SU-DHL-6 (cell line): Measurements from ENCODE around the gene C19orf25.

Experiments used
- H2AFZ ChIP-seq: fragments of 200-600 bp; sonication (generic); 2 replicates; pipeline ENCODE4 v1.6.1; 2014; ENCODE audit warnings: low read depth, mild to moderate bottlenecking, moderate library complexity, mixed read lengths, antibody characterized with exemption, low read length; ENCODE audit not compliant: severe bottlenecking
- H3F3A ChIP-seq: fragments of 200-600 bp; shearing (Covaris generic); 2 replicates; pipeline ENCODE4 v1.6.0; 2016; ENCODE audit warnings: antibody characterized with exemption, mild to moderate bottlenecking; ENCODE audit not compliant: insufficient read depth
- H3K27ac ChIP-seq: fragments of 200-600 bp; sonication (generic); 2 replicates; pipeline ENCODE4 v1.5.1; 2016; ENCODE audit warnings: low read depth, mild to moderate bottlenecking, low read length, moderate library complexity, mixed read lengths
- H3K27me3 ChIP-seq: fragments of 200-600 bp; sonication (generic), shearing (Covaris generic); 2 replicates; pipeline ENCODE4 v1.6.0; 2014; ENCODE audit warnings: mild to moderate bottlenecking, low read length
- H3K36me3 ChIP-seq: fragments of 200-600 bp; sonication (generic); 2 replicates; pipeline ENCODE4 v1.6.1; 2014; ENCODE audit warnings: mild to moderate bottlenecking, low read length, mixed read lengths
- H3K4me2 ChIP-seq: fragments of 300-600, 200-600 bp; shearing (Covaris generic), sonication (generic); 2 replicates; pipeline ENCODE4 v1.6.0; 2014; ENCODE audit warnings: low read length, low read depth, mild to moderate bottlenecking; ENCODE audit not compliant: poor library complexity, severe bottlenecking
- H3K4me3 ChIP-seq: fragments of 200-600 bp; sonication (generic); 2 replicates; pipeline ENCODE4 v1.5.1; 2014; ENCODE audit warnings: antibody characterized with exemption, low read length, mild to moderate bottlenecking, mixed read lengths; ENCODE audit not compliant: insufficient read depth, poor library complexity, severe bottlenecking
- H3K79me2 ChIP-seq: fragments of 200-600 bp; sonication (generic); 2 replicates; pipeline ENCODE4 v1.6.1; 2014; ENCODE audit warnings: mild to moderate bottlenecking, low read length, moderate library complexity; ENCODE audit not compliant: insufficient read depth
- H3K9ac ChIP-seq: fragments of 200-600 bp; sonication (generic); 2 replicates; pipeline ENCODE4 v1.7.0; 2014; ENCODE audit warnings: mild to moderate bottlenecking, low read length
- H3K9me2 ChIP-seq: fragments of 200-600 bp; sonication (generic); replicated peaks from 2 replicates; pipeline ENCODE4 v1.6.1; 2014; ENCODE audit warnings: low read length; ENCODE audit not compliant: insufficient read depth
- H3K9me3 ChIP-seq: fragments of 200-600 bp; sonication (generic); 2 replicates; pipeline ENCODE4 v1.6.1; 2014; ENCODE audit warnings: low read length, mixed read lengths; ENCODE audit not compliant: insufficient read depth
- H4K20me1 ChIP-seq: fragments of 200-600 bp; sonication (generic); 2 replicates; pipeline ENCODE4 v1.6.1; 2014; ENCODE audit warnings: low read depth, mild to moderate bottlenecking, antibody characterized with exemption, low read length, moderate library complexity, mixed read lengths
- CTCF ChIP-seq: fragments of 200-600 bp; sonication (generic); IDR thresholded peaks from one replicate; pipeline ENCODE4 v1.5.1; 2017; ENCODE audit warnings: antibody characterized with exemption, mild to moderate bottlenecking, low read length, moderate library complexity; ENCODE audit not compliant: insufficient read depth, poor library complexity, severe bottlenecking
- EZH2phosphoT487 ChIP-seq: fragments of 200-600 bp; sonication (generic), shearing (Covaris generic); conservative IDR thresholded peaks from 2 replicates; pipeline ENCODE4 v1.6.1; 2018; ENCODE audit warnings: mild to moderate bottlenecking, antibody characterized with exemption, low read length, moderate library complexity, mixed read lengths

Gene C19orf25

GRCh38 chr19:1434577-1435060 is 44.4 kb downstream of the C19orf25 start:
- H4K20me1 ChIP-seq, result peaks cover 7% of the 10 kb centered on the region; the same call in 1 of the 2 replicates
- no peak overlapping the region for H3K9ac ChIP-seq
- no peak overlapping the region for H2AFZ ChIP-seq
- H3K27ac ChIP-seq, result no peak overlapping the region
- H3K4me2 ChIP-seq, result no peak overlapping the region
- peaks cover 14% of the 10 kb centered on the region for H3K79me2 ChIP-seq
- peaks cover 26% of the 10 kb centered on the region for H3F3A ChIP-seq
- no peaks in the 10 kb centered on the region for H3K9me2 ChIP-seq
- no peaks in the 10 kb centered on the region for H3K27me3 ChIP-seq
- peaks cover 6% of the 10 kb centered on the region; the same call in 1 of the 2 replicates for H3K36me3 ChIP-seq
- H3K9me3 ChIP-seq, result no peaks in the 10 kb centered on the region
- TF ChIP-seq CTCF (no peak), EZH2phosphoT487 (no peak)
- H3K4me3 ChIP-seq, result no peak overlapping the region

GRCh38 chr19:1434040-1434366 is 45.0 kb downstream of the C19orf25 start:
- Histone ChIP-seq H3K36me3 (peaks cover 3% of the 10 kb centered on the region; the same call in 1 of the 2 replicates), H3F3A (peaks cover 26% of the 10 kb centered on the region), H3K9me2 (no peaks in the 10 kb centered on the region), H3K9me3 (no peaks in the 10 kb centered on the region), H3K4me2 (no peak overlapping the region), H3K9ac (no peak overlapping the region), H4K20me1 (0 out of 2 replicates have a peak, but pooled peaks cover under 1% of the 10 kb centered on the region), H3K79me2 (peaks cover 8% of the 10 kb centered on the region), H3K4me3 (no peak overlapping the region), H3K27me3 (no peaks in the 10 kb centered on the region), H3K27ac (no peak overlapping the region), H2AFZ (no peak overlapping the region)
- TF ChIP-seq CTCF (no peak), EZH2phosphoT487 (no peak)

GRCh38 chr19:1433119-1434039 is 45.6 kb downstream of the C19orf25 start:
- H3K27ac ChIP-seq, result no peak overlapping the region
- H3K9ac ChIP-seq, result no peak overlapping the region
- peaks cover 26% of the 10 kb centered on the region for H3F3A ChIP-seq
- H3K79me2 ChIP-seq, result peaks cover 3% of the 10 kb centered on the region
- no peak for TF ChIP-seq EZH2phosphoT487
- no peak for TF ChIP-seq CTCF
- H3K9me3 ChIP-seq, result no peaks in the 10 kb centered on the region
- no peaks in the 10 kb centered on the region for H3K9me2 ChIP-seq
- H3K36me3 ChIP-seq, result peaks cover 6% of the 10 kb centered on the region; the same call in 1 of the 2 replicates
- H3K4me2 ChIP-seq, result no peak overlapping the region
- H2AFZ ChIP-seq, result no peak overlapping the region
- H3K4me3 ChIP-seq, result no peak overlapping the region
- no peaks in the 10 kb centered on the region for H4K20me1 ChIP-seq
- H3K27me3 ChIP-seq, result no peaks in the 10 kb centered on the region
